HepG2 (cell line): ENCODE results near the gene FAM118B. TPM values are rescaled to one million over a fixed set of nuclear protein-coding genes. Genes with fewer than 3 reads are reported as not detected.

Experiments used
- ATAC-seq: fragments of 200-7000 bp; cut with Tn5 transposase; 3 replicates; pipeline ENCODE4 v1.9.1; 2020; ENCODE audit warnings: mild to moderate bottlenecking, moderate library complexity
- Bru-seq: library from RNA; stranded (reverse); fragments of 400-500 nt; gene quantifications from one replicate; lab custom pipeline; 2021; lab: Mats Ljungman, UMichigan
- BruChase-seq, 2 experiments: library from RNA; stranded (reverse); fragments of 400-500 nt; gene quantifications; one replicate each; lab custom pipeline; 2021; lab: Mats Ljungman, UMichigan
- BruUV-seq: library from RNA; stranded (reverse); fragments of 400-500 nt; replicated peaks from 2 replicates; lab custom pipeline; 2021; lab: Mats Ljungman, UMichigan
- CTCF ChIA-PET: fragments of 300-600 bp; formaldehyde crosslinking; extraction: SDS; loops from one replicate; lab custom pipeline; 2021; ENCODE audit warnings: low total read pairs, inconsistent platforms, low intra/inter-chr PET ratio; lab: Yijun Ruan, JAX
- POLR2A ChIA-PET: fragments of 350-600 bp; sonication (Branson Sonifier 250); formaldehyde crosslinking; loops from one replicate; lab custom pipeline; 2020; ENCODE audit warnings: antibody characterized with exemption, inconsistent platforms; lab: Yijun Ruan, JAX
- DNase-seq: peaks from one replicate; pipeline ENCODE4 v3.0.0-alpha.2; 2015; ENCODE audit warnings: low spot score
- FAIRE-seq: peaks from 3 replicates; lab custom pipeline; 2011; peaks lifted over from hg19 to GRCh38; lab: Jason Lieb, UNC
- H2AFZ ChIP-seq: one replicate; pipeline ENCODE4 v1.6.1; 2011; ENCODE audit warnings: low read length, inconsistent platforms
- H3K27ac ChIP-seq: fragments of 300-600 bp; 3 replicates; pipeline ENCODE4 v1.8.0; 2011; ENCODE audit warnings: mixed run types, mild to moderate bottlenecking, mixed read lengths, low read length, inconsistent platforms; ENCODE audit not compliant: insufficient read depth; ENCODE audit errors: extremely low read length
- H3K27me3 ChIP-seq, 2 experiments: fragments of 200-600 bp in 1 of 2; 2 replicates in 1 of 2; 3 replicates in 1 of 2; pipeline versions ENCODE4 v1.6.0 to v1.8.0; 2011; ENCODE audit warnings: low read length in 2 of 2, mild to moderate bottlenecking in 2 of 2, moderate library complexity in 2 of 2, inconsistent platforms in 1 of 2; ENCODE audit not compliant: insufficient read depth in 2 of 2, control insufficient read depth in 1 of 2
- H3K36me3 ChIP-seq, 2 experiments: fragments of 200-600 bp in 1 of 2; replicated peaks in 1 of 2; 2 replicates in 1 of 2; 3 replicates in 1 of 2; pipeline versions ENCODE4 v1.5.1 to v1.8.0; 2011; ENCODE audit warnings: low read length in 2 of 2, inconsistent platforms in 1 of 2; ENCODE audit not compliant: insufficient read depth in 2 of 2, control insufficient read depth in 1 of 2
- H3K4me1 ChIP-seq: 2 replicates; pipeline ENCODE4 v1.5.1; 2012; ENCODE audit warnings: low read length, inconsistent platforms; ENCODE audit not compliant: insufficient read depth
- H3K4me2 ChIP-seq: 2 replicates; pipeline ENCODE4 v1.6.0; 2011; ENCODE audit warnings: low read depth, low read length, inconsistent platforms
- H3K4me3 ChIP-seq, 3 experiments: fragments of 200-600 bp in 1 of 3; sonication (generic), shearing (Covaris generic) in 1 of 3; replicated peaks in 1 of 3; 2 replicates each; pipeline ENCODE4 v1.5.1; 2011 to 2016; ENCODE audit warnings: low read length in 3 of 3, inconsistent platforms in 2 of 3, low read depth in 2 of 3, mild to moderate bottlenecking in 2 of 3, control low read depth in 1 of 3, mixed read lengths in 1 of 3; ENCODE audit not compliant: insufficient read depth in 1 of 3
- H3K79me2 ChIP-seq: one replicate; pipeline ENCODE4 v1.6.1; 2011; ENCODE audit warnings: low read length, inconsistent platforms; ENCODE audit not compliant: insufficient read depth
- H3K9ac ChIP-seq: 2 replicates; pipeline ENCODE4 v1.6.0; 2011; ENCODE audit warnings: mild to moderate bottlenecking, low read depth, low read length, inconsistent platforms; ENCODE audit not compliant: insufficient read depth
- H3K9me3 ChIP-seq: 2 replicates; pipeline ENCODE4 v1.5.1; 2012; ENCODE audit warnings: mild to moderate bottlenecking, low read length
- H4K20me1 ChIP-seq: 2 replicates; pipeline ENCODE4 v1.6.0; 2011; ENCODE audit warnings: inconsistent platforms, mild to moderate bottlenecking, low read length, moderate library complexity; ENCODE audit not compliant: insufficient read depth
- ATRX ChIP-seq: sonication (generic); formaldehyde crosslinking; IDR thresholded peaks from 2 replicates; pipeline ENCODE4 v1.4.0; 2020; ENCODE audit warnings: missing genetic modification reagents, borderline replicate concordance
- CHCHD3 ChIP-seq: sonication (generic); formaldehyde crosslinking; IDR thresholded peaks from 2 replicates; pipeline ENCODE4 v1.8.0; 2022; ENCODE audit warnings: mild to moderate bottlenecking, missing genetic modification reagents, moderate library complexity
- KAT8 ChIP-seq: IDR thresholded peaks from 2 replicates; pipeline ENCODE4 v1.6.1; 2016; ENCODE audit warnings: missing genetic modification reagents, missing compliant biosample characterization
- KMT2A ChIP-seq: sonication (generic); formaldehyde crosslinking; IDR thresholded peaks from 2 replicates; pipeline ENCODE4 v1.4.0; 2020; ENCODE audit warnings: missing genetic modification reagents
- RFX3 ChIP-seq: IDR thresholded peaks from 2 replicates; pipeline ENCODE4 v1.6.1; 2016; ENCODE audit warnings: missing biosample characterization, missing genetic modification reagents
- SOX13 ChIP-seq, 3 experiments: fragments of 450-650 bp in 1 of 3; sonication (generic) in 1 of 3; formaldehyde crosslinking in 1 of 3; IDR thresholded peaks in 2 of 3; conservative IDR thresholded peaks in 1 of 3; 2 replicates each; pipeline versions ENCODE4 v1.5.0 to v1.6.1; 2016 to 2020; ENCODE audit warnings: antibody characterized with exemption in 1 of 3, mild to moderate bottlenecking in 1 of 3, missing compliant biosample characterization in 1 of 3, missing genetic modification reagents in 1 of 3, moderate library complexity in 1 of 3
- SRSF1 ChIP-seq: fragments of 200-400 bp; formaldehyde crosslinking; optimal IDR thresholded peaks from 2 replicates; pipeline ENCODE3; 2017; ENCODE audit warnings: mild to moderate bottlenecking, low read depth, low read length, moderate library complexity
- THYN1 ChIP-seq: sonication (generic); formaldehyde crosslinking; IDR thresholded peaks from 2 replicates; pipeline ENCODE4 v1.8.1; 2023; ENCODE audit warnings: low read depth, mild to moderate bottlenecking, moderate library complexity, missing genetic modification reagents, borderline replicate concordance
- ZBTB3 ChIP-seq: sonication (generic); formaldehyde crosslinking; IDR thresholded peaks from 2 replicates; pipeline ENCODE4 v1.4.0; 2020; ENCODE audit warnings: low read depth, mild to moderate bottlenecking, moderate library complexity, missing genetic modification reagents, borderline replicate concordance
- ZFP62 ChIP-seq: sonication (generic); formaldehyde crosslinking; IDR thresholded peaks from 2 replicates; pipeline ENCODE4 v1.4.0; 2020; ENCODE audit warnings: missing genetic modification reagents
- ZMYM3 ChIP-seq: sonication (generic); formaldehyde crosslinking; IDR thresholded peaks from 2 replicates; pipeline ENCODE4 v1.5.1; 2020; ENCODE audit warnings: mild to moderate bottlenecking, missing genetic modification reagents
- ZNF136 ChIP-seq: sonication (generic); formaldehyde crosslinking; IDR thresholded peaks from 2 replicates; pipeline ENCODE4 v1.8.1; 2022; ENCODE audit warnings: low read depth, mild to moderate bottlenecking, moderate library complexity, missing genetic modification reagents
- ZNF235 ChIP-seq: sonication (generic); formaldehyde crosslinking; IDR thresholded peaks from 2 replicates; pipeline ENCODE4 v1.8.1; 2023; ENCODE audit warnings: mild to moderate bottlenecking, missing genetic modification reagents, borderline replicate concordance
- ZNF282 ChIP-seq: fragments of 450-650 bp; IDR thresholded peaks from 2 replicates; pipeline ENCODE4 v1.6.1; 2018; ENCODE audit not compliant: partially characterized antibody
- ZNF331 ChIP-seq: sonication (generic); formaldehyde crosslinking; IDR thresholded peaks from 2 replicates; pipeline ENCODE4 v1.4.0; 2020; ENCODE audit warnings: missing genetic modification reagents
- ZNF44 ChIP-seq: sonication (generic); formaldehyde crosslinking; IDR thresholded peaks from 2 replicates; pipeline ENCODE4 v1.5.1; 2020; ENCODE audit warnings: mild to moderate bottlenecking, missing genetic modification reagents
- ZNF562 ChIP-seq: sonication (generic); formaldehyde crosslinking; IDR thresholded peaks from 2 replicates; pipeline ENCODE4 v1.8.0; 2022; ENCODE audit warnings: missing genetic modification reagents, borderline replicate concordance
- WGBS: methylation state at CpG from one replicate; pipeline ENCODE4 v1.1.6; 2017; ENCODE audit warnings: low lambda C conversion rate; 5-methylcytosine and 5-hydroxymethylcytosine counted together
- in situ Hi-C: cut with HindIII; loops from 2 replicates; pipeline ENCODE4 v1.10.0; 2017; ENCODE audit warnings: low pct_unique_long_range_greater_than_20kb; ENCODE audit not compliant: extremely low pct_ligation_motif_present
- intact Hi-C: fragments of 100-400 bp; cut with micrococcal nuclease; formaldehyde crosslinking; loops from one replicate; pipeline ENCODE4 v1.10.0; 2022; ENCODE audit not compliant: unreplicated experiment
- long read RNA-seq, 2 experiments: library from RNA in 1 of 2; library from polyadenylated mRNA in 1 of 2; stranded (forward) in 1 of 2; unstranded in 1 of 2; transcript quantifications; one replicate each; pipeline ENCODE4 v2.0.0, GENCODE V29; 2019 to 2022
- polyA minus RNA-seq, 3 experiments: library from RNA; depleted of rRNA, polyadenylated mRNA; stranded (reverse); fragments of >200 nt; gene quantifications; 2 replicates each; pipeline ENCODE4 v1.2.3, GENCODE V29; 2011; ENCODE audit warnings: low replicate concordance in 1 of 3
- polyA plus RNA-seq, 8 experiments: library from polyadenylated mRNA; depleted of rRNA in 3 of 8; stranded (reverse) in 7 of 8; unstranded in 1 of 8; fragments of >200 nt; fragmentation: Illumina TruSeq in 4 of 8; extraction: Trizol in 4 of 8; gene quantifications; 2 replicates each; pipeline versions ENCODE4 v1.2.1 to v1.2.3, GENCODE V29; 2011 to 2016; ENCODE audit warnings: low read depth in 4 of 8, missing spikeins in 1 of 8, mixed read lengths in 1 of 8; ENCODE audit not compliant: insufficient read depth in 1 of 8
- total RNA-seq, 5 experiments: library from RNA; depleted of rRNA; stranded (reverse); fragments of >200 nt; fragmentation: Illumina TruSeq; extraction: Trizol; gene quantifications; 2 replicates each; pipeline ENCODE4 v1.2.3, GENCODE V29; 2016; ENCODE audit warnings: low read depth in 1 of 5

FAM118B gene
- total RNA-seq (2016; rRNA removed; fragmentation: Illumina TruSeq; extraction: Trizol) (25.7 and 30.9 TPM in 2 replicates), polyA plus RNA-seq (2011; rRNA removed) (10.2 and 10.4 TPM in 2 replicates), polyA minus RNA-seq (2011; rRNA and poly(A)+ RNA removed; ENCODE audit: low replicate concordance) (2.5 and 4.9 TPM in 2 replicates), Bru-seq, nascent RNA (percentile 62 among the genes with signal in this experiment), BruChase-seq, experiment 1, labeled RNA remaining after a 6-hour chase (percentile 56 among the genes with signal in this experiment), BruChase-seq, experiment 2, labeled RNA remaining after a 2-hour chase (percentile 62 among the genes with signal in this experiment)
- total RNA-seq (2016; cell fraction: cytosol; rRNA removed; fragmentation: Illumina TruSeq; extraction: Trizol; ENCODE audit: low read depth): 4.3 and 4.7 TPM in 2 replicates
- 25.2 and 33.9 TPM in 2 replicates for total RNA-seq (2016; cell fraction: insoluble cytoplasmic fraction; rRNA removed; fragmentation: Illumina TruSeq; extraction: Trizol)
- total RNA-seq (2016; cell fraction: membrane; rRNA removed; fragmentation: Illumina TruSeq; extraction: Trizol): 11.4 and 12.1 TPM in 2 replicates
- 17.6 and 18.5 TPM in 2 replicates for total RNA-seq (2016; cell fraction: nucleus; rRNA removed; fragmentation: Illumina TruSeq; extraction: Trizol)
- 6.6 and 10.7 TPM in 2 replicates for polyA plus RNA-seq (2011; cell fraction: cytosol; rRNA removed)
- polyA plus RNA-seq (2011; cell fraction: nucleus; rRNA removed): 3.4 and 4.2 TPM in 2 replicates
- 8.2 and 8.8 TPM in 2 replicates for polyA plus RNA-seq (2012)
- 3.3 and 3.4 TPM in 2 replicates for polyA plus RNA-seq (2016; cell fraction: cytosol; fragmentation: Illumina TruSeq; extraction: Trizol; ENCODE audit: low read depth)
- polyA plus RNA-seq (2016; cell fraction: insoluble cytoplasmic fraction; fragmentation: Illumina TruSeq; extraction: Trizol; ENCODE audit: low read depth): 27.7 and 31.2 TPM in 2 replicates
- polyA plus RNA-seq (2016; cell fraction: membrane; fragmentation: Illumina TruSeq; extraction: Trizol; ENCODE audit: low read depth): 6.7 and 7.0 TPM in 2 replicates
- polyA plus RNA-seq (2016; cell fraction: nucleus; fragmentation: Illumina TruSeq; extraction: Trizol; ENCODE audit: insufficient read depth, low read depth): 14.7 and 15.9 TPM in 2 replicates
- polyA minus RNA-seq (2011; cell fraction: cytosol; rRNA and poly(A)+ RNA removed): 3.3 and 6.6 TPM in 2 replicates
- 10.6 and 13.4 TPM in 2 replicates for polyA minus RNA-seq (2011; cell fraction: nucleus; rRNA and poly(A)+ RNA removed)
- long read RNA-seq, experiment 1, transcript FAM118B-209 (9 exons, 2,402 nt): major isoform, 10 of 38 reads
- long read RNA-seq, experiment 1, partial matches to known transcripts: 5 of 38 reads
- long read RNA-seq, experiment 1, other reads (novel, unspliced or antisense): 21 of 38 reads
- long read RNA-seq, experiment 2, transcript FAM118B-209 (9 exons, 2,402 nt): major isoform, 7 of 25 reads
- long read RNA-seq, experiment 2, partial matches to known transcripts: 10 of 25 reads
- long read RNA-seq, experiment 2, other reads (novel, unspliced or antisense): 6 of 25 reads

DNA sequence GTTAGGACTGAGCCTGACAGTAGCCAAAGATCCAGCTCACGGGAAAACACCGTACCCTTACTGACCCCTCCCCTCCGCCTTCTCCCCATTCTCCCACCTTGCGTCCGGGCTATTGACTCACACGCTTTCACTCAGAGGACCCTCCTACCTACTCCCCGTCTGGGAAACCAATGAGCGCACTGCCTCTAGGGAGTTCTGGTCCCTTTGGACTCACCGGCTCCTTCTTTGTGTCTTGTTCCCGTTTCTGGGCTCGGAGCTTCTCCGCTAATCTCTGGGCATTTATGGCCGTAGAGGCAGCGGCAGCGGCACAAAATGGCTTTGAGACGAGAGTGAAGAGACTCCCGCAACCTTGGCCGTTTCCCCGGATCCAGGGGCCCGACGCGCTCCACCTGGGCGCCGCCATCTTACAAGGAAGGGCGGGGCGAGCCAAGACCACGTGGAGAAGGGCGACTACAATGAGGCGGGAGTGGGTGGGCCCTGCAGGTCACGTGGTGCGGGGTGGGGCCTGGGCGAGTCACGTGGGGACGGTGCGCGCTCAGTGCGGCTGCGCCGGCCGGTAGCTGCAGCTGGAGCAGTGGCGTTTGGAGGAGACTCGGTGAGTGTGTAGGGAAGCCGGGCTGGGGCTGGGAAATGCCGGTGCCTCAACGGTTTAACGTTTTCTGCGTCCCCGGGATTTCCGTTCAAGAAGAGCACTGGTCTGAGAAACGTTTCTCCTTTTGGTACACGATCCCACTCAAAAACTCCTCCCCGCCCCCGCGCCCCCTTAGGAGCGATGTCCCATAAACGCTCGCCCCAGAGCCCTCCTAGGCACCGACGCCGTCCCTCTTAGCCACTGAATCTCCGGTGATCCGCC, at the start of gene FAM118B, which contains the start of gene RPUSD4:
Gene FAM118B, plus strand, starts transcription at position 547 of the 853 bp plus-strand sequence. CDS start 23,220 bp downstream, outside the sequence.
Gene RPUSD4, minus strand, starts transcription at position 415 of the 853 bp plus-strand sequence. Its CDS starts 12 bp downstream, at position 403.
- intact Hi-C loops: loop anchor here (2.0 kb wide), 1 partner anchor 57 kb away; the partner anchor contains the start of genes FOXRED1 and SRPRA
- H3K9ac ChIP-seq: peak within 1 kb of the TSS; percentile 83
- peaks cover 48% of the 10 kb centered on the region for H3K79me2 ChIP-seq
- in situ Hi-C loops: loop anchor here (25.0 kb wide), 1 partner anchor 574 kb away; the partner anchor contains the start of gene CHEK1
- no peaks in the 10 kb centered on the region for H4K20me1 ChIP-seq
- no TSS peak for BruUV-seq
- H3K4me1 ChIP-seq: peaks cover 42% of the 10 kb centered on the region
- ChIA-PET POLR2A (interaction anchor here (0.6 to 2.1 kb wide), 13 partner anchors 10 to 293 kb away, joined by 3 to 8 read pairs (median 3); partner anchors contain the start of genes CDON, FOXRED1 and SRPRA), CTCF (no interaction called here)
- no peak within 1 kb of the TSS for H2AFZ ChIP-seq
- peak within 1 kb of the TSS; percentile 76 to 97 (median 90) for H3K4me3 ChIP-seq
- H3K4me2 ChIP-seq: peak within 1 kb of the TSS; percentile 94
- peak; percentile 76 for FAIRE-seq
- H3K27ac ChIP-seq: peak within 1 kb of the TSS; percentile 82
- peak; percentile 90 for DNase-seq
- WGBS: 0% methylated on average over 31 of the region's 62 CpGs
- peaks cover 6 to 25% of the 10 kb centered on the region in 2 experiments for H3K36me3 ChIP-seq
- peak; percentile 93 for ATAC-seq
- no peaks in the 10 kb centered on the region for H3K9me3 ChIP-seq
- H3K27me3 ChIP-seq: peaks cover 0 to 2% of the 10 kb centered on the region in 2 experiments; a peak in 1 of 5 replicates
- TF ChIP-seq KAT8 (CRISPR knock-in tag): peak; percentile 93
- no peak for TF ChIP-seq SOX13 (IDR thresholded peaks at IDR 0.05)
- TF ChIP-seq SOX13 (CRISPR knock-in tag; conservative IDR thresholded peaks at IDR 0.05 in 1 of 2, IDR thresholded peaks at IDR 0.05 in 1 of 2): 0 out of 4 replicates have a peak, but pooled peaks of 1 of the 2 experiments have one; percentile 22
- no peak for TF ChIP-seq CHCHD3
- no peak for TF ChIP-seq ZNF282
- no peak for TF ChIP-seq ZMYM3
- TF ChIP-seq RFX3 (CRISPR knock-in tag): no peak
- no peak for TF ChIP-seq ZNF562 (CRISPR knock-in tag)
- TF ChIP-seq THYN1 (CRISPR knock-in tag): no peak
- peak; percentile 59 for TF ChIP-seq ZNF331 (CRISPR knock-in tag)
- no peak for TF ChIP-seq ATRX (CRISPR knock-in tag)
- peak; percentile 90 for TF ChIP-seq KMT2A (CRISPR knock-in tag)
- peak; percentile 62; the same call in 1 of the 2 replicates for TF ChIP-seq ZNF235 (CRISPR knock-in tag)
- TF ChIP-seq ZFP62 (CRISPR knock-in tag): no peak
- TF ChIP-seq ZNF44: peak; percentile 76
- TF ChIP-seq ZBTB3 (CRISPR knock-in tag): peak; percentile 64; the same call in 1 of the 2 replicates
- peak; percentile 65 for TF ChIP-seq SRSF1
- TF ChIP-seq ZNF136 (CRISPR knock-in tag): peak; percentile 43; the same call in 1 of the 2 replicates
